Measurements from ENCODE around the gene PPP2R5C. TPM values are rescaled to one million over a fixed set of nuclear protein-coding genes. Genes with fewer than 3 reads are reported as not detected.
"Not testable (repeated sequence)": the region's sequence is repeated elsewhere in the genome, so short reads cannot be mapped to it uniquely, and the experiment has no call there.

The PPP2R5C gene
- total RNA-seq, 1 experiment from 2014 or later, result 93.0 TPM

GRCh38 chr14:101712341-101712740 lies 49.2 kb upstream of the PPP2R5C start:
- H3K18ac ChIP-seq (ENCODE audit: insufficient read length, low read depth, low read length); H3K23me2 ChIP-seq (ENCODE audit: insufficient read length, low read depth, low read length, poor library complexity, severe bottlenecking); H4K8ac ChIP-seq (replicated peaks; ENCODE audit: insufficient read length, low read depth, low read length); H3K56ac ChIP-seq (ENCODE audit: insufficient read length, low read depth, low read length); H3K79me2 ChIP-seq (ENCODE audit: insufficient read depth, low read length); H3K27me3 ChIP-seq (ENCODE audit: insufficient read depth, low read length); H3K4me1 ChIP-seq (ENCODE audit: insufficient read depth, low read length); H2BK5ac ChIP-seq (ENCODE audit: insufficient read length, low read length); H2AFZ ChIP-seq (ENCODE audit: low read length); H2BK120ac ChIP-seq (ENCODE audit: low read depth, low read length, poor library complexity, severe bottlenecking); H3K79me1 ChIP-seq (ENCODE audit: insufficient read depth, low read depth, low read length, poor library complexity, severe bottlenecking); H3K9me3 ChIP-seq (ENCODE audit: control insufficient read depth, low read depth, low read length); H2BK12ac ChIP-seq (ENCODE audit: insufficient read length, low read depth, low read length); H3K4me3 Mint-ChIP-seq; H3K14ac ChIP-seq (ENCODE audit: insufficient read depth, low read length); H3K4ac ChIP-seq (ENCODE audit: low read depth, low read length); H3K27me3 Mint-ChIP-seq (ENCODE audit: low read depth); H3T11ph ChIP-seq (ENCODE audit: low read length); H3K9ac ChIP-seq (ENCODE audit: extremely low read depth, insufficient read length, low read length); H3K36me3 Mint-ChIP-seq (ENCODE audit: insufficient read depth in 1 of 3, low read depth in 3 of 3); DNase-seq; H2BK20ac ChIP-seq (ENCODE audit: low read depth, low read length, poor library complexity, severe bottlenecking); H3K4me2 ChIP-seq (ENCODE audit: insufficient read depth, insufficient read length, low read length); H2BK15ac ChIP-seq (ENCODE audit: low read depth, low read length); H4K91ac ChIP-seq (ENCODE audit: insufficient read length, low read depth, low read length); H3K27ac ChIP-seq (ENCODE audit: insufficient read length, low read depth, low read length); H2AK5ac ChIP-seq (ENCODE audit: insufficient read length, low read length); H3K9me3 Mint-ChIP-seq; H3K27ac Mint-ChIP-seq; H4K20me1 ChIP-seq (ENCODE audit: control insufficient read depth, insufficient read depth, insufficient read length); H3K23ac ChIP-seq (ENCODE audit: insufficient read length, low read depth, low read length); H4K5ac ChIP-seq (ENCODE audit: insufficient read length, low read depth, low read length): not testable (repeated sequence)
- H3K4me1 Mint-ChIP-seq, result peaks cover 25 to 32% of the 10 kb centered on the region in 2 experiments
- WGBS (ENCODE audit: extremely low coverage, insufficient read length, low lambda C conversion rate), result no CpG with 5 or more reads among the region's 15 CpGs

DNA sequence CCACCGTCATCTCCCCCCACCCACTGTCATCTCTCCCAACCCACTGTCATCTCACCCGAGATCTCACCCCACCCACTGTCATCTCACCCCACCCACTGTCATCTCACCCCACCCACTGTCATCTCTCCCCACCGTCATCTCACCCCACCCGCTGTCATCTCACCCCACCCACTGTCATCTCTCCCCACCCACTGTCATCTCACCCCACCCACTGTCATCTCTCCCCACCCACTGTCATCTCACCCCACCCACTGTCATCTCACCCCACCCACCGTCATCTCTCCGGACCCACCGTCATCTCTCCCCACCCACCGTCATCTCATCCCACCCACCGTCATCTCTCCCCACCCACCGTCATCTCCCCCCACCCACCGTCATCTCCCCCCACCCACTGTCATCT lies 48.4 kb upstream of the PPP2R5C start:
- H2BK120ac ChIP-seq (ENCODE audit: low read depth, low read length, poor library complexity, severe bottlenecking); H3K9ac ChIP-seq (ENCODE audit: extremely low read depth, insufficient read length, low read length); H4K5ac ChIP-seq (ENCODE audit: insufficient read length, low read depth, low read length); H3K27ac Mint-ChIP-seq; H3K9me3 ChIP-seq (ENCODE audit: control insufficient read depth, low read depth, low read length); H3K4ac ChIP-seq (ENCODE audit: low read depth, low read length); H3K4me1 ChIP-seq (ENCODE audit: insufficient read depth, low read length); H3K79me2 ChIP-seq (ENCODE audit: insufficient read depth, low read length); H3K27me3 Mint-ChIP-seq (ENCODE audit: low read depth); DNase-seq; H4K91ac ChIP-seq (ENCODE audit: insufficient read length, low read depth, low read length); H3K27me3 ChIP-seq (ENCODE audit: insufficient read depth, low read length); H2BK15ac ChIP-seq (ENCODE audit: low read depth, low read length); H4K8ac ChIP-seq (replicated peaks; ENCODE audit: insufficient read length, low read depth, low read length); H3K36me3 Mint-ChIP-seq (ENCODE audit: insufficient read depth in 1 of 3, low read depth in 3 of 3); H3K27ac ChIP-seq (ENCODE audit: insufficient read length, low read depth, low read length); H2BK5ac ChIP-seq (ENCODE audit: insufficient read length, low read length); H2BK20ac ChIP-seq (ENCODE audit: low read depth, low read length, poor library complexity, severe bottlenecking); H3K79me1 ChIP-seq (ENCODE audit: insufficient read depth, low read depth, low read length, poor library complexity, severe bottlenecking); H2AK5ac ChIP-seq (ENCODE audit: insufficient read length, low read length); H2BK12ac ChIP-seq (ENCODE audit: insufficient read length, low read depth, low read length); H3T11ph ChIP-seq (ENCODE audit: low read length); H3K14ac ChIP-seq (ENCODE audit: insufficient read depth, low read length); H4K20me1 ChIP-seq (ENCODE audit: control insufficient read depth, insufficient read depth, insufficient read length); H3K56ac ChIP-seq (ENCODE audit: insufficient read length, low read depth, low read length); H3K23me2 ChIP-seq (ENCODE audit: insufficient read length, low read depth, low read length, poor library complexity, severe bottlenecking); H3K18ac ChIP-seq (ENCODE audit: insufficient read length, low read depth, low read length); H3K9me3 Mint-ChIP-seq; H3K4me3 Mint-ChIP-seq; H2AFZ ChIP-seq (ENCODE audit: low read length); H3K23ac ChIP-seq (ENCODE audit: insufficient read length, low read depth, low read length); H3K4me2 ChIP-seq (ENCODE audit: insufficient read depth, insufficient read length, low read length): not testable (repeated sequence)
- peaks cover 27 to 30% of the 10 kb centered on the region in 2 experiments for H3K4me1 Mint-ChIP-seq
- no CpG with 5 or more reads among the region's 11 CpGs for WGBS (ENCODE audit: extremely low coverage, insufficient read length, low lambda C conversion rate)
